Measurements from ENCODE around the gene SEZ6L. TPM values are rescaled to one million over a fixed set of nuclear protein-coding genes. Genes with fewer than 3 reads are reported as not detected.

SEZ6L gene
- polyA plus RNA-seq, 1 donor from 2014 or later, result not detected

DNA sequence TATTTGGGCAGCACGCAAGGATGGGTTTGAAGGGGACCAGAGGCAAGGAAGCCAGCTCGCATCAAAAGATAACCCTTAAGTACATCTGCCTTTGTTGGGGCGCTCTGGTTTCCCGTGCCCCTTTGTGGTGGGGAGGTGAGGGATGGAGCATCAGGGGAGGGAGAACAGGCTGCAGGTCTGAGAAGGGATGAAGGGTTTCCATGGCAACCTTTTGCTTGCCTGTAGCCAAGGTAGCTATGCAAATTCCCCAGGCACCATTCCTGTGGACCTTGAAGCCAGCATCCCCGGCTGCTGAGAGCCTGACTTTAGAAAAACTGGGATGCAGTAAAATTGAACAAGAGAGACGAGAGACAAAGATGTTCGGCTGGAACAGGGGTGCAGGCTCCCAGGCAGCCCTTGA lies 75.7 kb downstream of the SEZ6L start:
- no peak overlapping the region for H3K4me3 Mint-ChIP-seq
- H3K27me3 Mint-ChIP-seq, result peaks cover 5% of the 10 kb centered on the region
- H3K27ac Mint-ChIP-seq, result no peak overlapping the region
- no peaks in the 10 kb centered on the region for H3K4me1 Mint-ChIP-seq
- no peaks in the 10 kb centered on the region for H3K36me3 Mint-ChIP-seq
- peaks cover 2 to 12% (median 6%) of the 10 kb centered on the region in 3 donors for H3K9me3 Mint-ChIP-seq

DNA sequence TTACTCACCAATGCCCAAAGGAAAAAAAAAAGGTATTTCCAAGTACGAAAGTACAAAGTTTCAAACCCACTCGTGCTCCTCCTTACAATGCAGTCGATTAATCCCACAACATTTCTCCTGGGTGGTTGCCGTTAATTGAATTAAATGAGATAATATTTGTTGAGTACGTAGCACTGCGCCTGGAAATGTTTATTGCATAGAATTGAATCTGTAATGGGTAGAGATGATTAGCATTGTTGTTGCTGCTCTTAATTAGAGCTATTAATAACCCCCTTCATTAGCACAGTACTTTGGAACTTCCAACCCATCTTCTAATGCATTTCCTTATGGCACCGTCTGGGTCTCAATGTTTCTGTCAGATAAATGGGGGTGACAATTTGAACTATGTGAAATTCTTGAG lies 77.3 kb downstream of the SEZ6L start:
- Mint-ChIP-seq H3K9me3 (peaks cover 2 to 14% (median 13%) of the 10 kb centered on the region in 3 donors), H3K27me3 (peaks cover 5% of the 10 kb centered on the region), H3K4me1 (no peaks in the 10 kb centered on the region), H3K36me3 (no peaks in the 10 kb centered on the region), H3K4me3 (no peak overlapping the region), H3K27ac (no peak overlapping the region)

DNA sequence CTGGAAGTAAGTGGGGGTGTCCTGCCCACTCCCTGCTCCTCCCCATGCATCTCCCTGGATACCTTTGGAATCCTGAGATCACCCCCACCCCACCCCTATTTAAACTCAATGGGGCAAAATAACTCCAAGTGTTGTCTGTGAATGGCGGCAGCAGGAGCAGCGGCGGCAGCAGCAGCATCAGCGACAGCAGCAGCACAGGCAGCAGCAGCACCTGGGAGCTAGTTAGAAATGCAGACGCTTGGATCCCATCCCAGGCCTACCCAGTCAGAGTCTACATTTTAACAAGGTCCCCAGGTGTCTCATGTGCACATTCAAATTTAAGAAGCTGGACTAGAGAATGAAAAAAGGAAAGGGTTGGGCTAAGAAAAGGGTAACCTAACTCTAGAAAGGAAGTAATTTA lies 82.6 kb downstream of the SEZ6L start:
- Mint-ChIP-seq H3K9me3 (peaks cover 5 to 12% (median 8%) of the 10 kb centered on the region in 3 donors), H3K4me1 (no peaks in the 10 kb centered on the region), H3K4me3 (no peak overlapping the region), H3K27me3 (peaks cover 5% of the 10 kb centered on the region), H3K27ac (no peak overlapping the region), H3K36me3 (no peaks in the 10 kb centered on the region)

DNA sequence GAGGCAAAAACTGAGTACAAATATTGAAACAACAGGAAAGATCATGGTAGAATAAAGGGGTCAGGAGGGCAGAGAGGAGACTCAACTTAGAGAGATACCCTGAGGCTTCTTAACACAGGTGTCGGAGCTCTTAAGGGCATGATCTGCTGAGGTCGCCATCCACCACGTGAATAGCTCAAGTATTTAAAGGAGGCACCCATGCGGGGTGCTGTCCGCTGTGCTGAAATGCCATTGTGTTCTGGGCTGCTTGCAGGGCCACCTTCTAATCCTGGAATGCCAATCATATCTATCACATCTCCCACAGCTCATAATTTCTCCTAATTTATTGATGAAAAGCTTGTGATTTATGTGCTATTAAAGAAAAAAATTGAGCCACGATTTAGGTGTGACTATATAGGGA lies 90.2 kb downstream of the SEZ6L start:
- Mint-ChIP-seq H3K27ac (no peak overlapping the region), H3K36me3 (no peaks in the 10 kb centered on the region), H3K4me1 (no peaks in the 10 kb centered on the region), H3K9me3 (peaks cover 0 to 7% (median 4%) of the 10 kb centered on the region in 3 donors), H3K27me3 (no peaks in the 10 kb centered on the region), H3K4me3 (no peak overlapping the region)

DNA sequence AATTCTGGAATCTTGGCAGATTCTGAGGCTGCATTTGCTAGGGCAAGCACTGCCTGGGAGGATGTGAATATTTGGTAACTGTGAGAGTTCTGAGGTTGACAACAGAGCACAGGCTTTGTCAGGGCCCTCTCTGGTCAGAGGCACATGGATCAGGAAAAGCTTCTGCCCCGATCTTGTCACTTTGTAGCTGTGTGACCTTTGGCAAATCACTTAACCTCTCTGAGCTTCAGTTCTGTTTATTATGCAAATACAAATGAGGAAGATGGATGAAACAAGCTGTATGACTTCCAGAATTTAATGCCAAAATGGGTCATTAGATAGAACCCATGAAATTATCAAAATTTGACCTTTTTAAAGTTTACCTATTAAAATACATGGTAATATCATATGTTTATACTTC lies 94.9 kb downstream of the SEZ6L start:
- Mint-ChIP-seq H3K4me3 (no peak overlapping the region), H3K27me3 (no peaks in the 10 kb centered on the region), H3K9me3 (peaks cover 0 to 7% (median 4%) of the 10 kb centered on the region in 3 donors), H3K27ac (no peak overlapping the region), H3K4me1 (no peaks in the 10 kb centered on the region), H3K36me3 (no peaks in the 10 kb centered on the region)

DNA sequence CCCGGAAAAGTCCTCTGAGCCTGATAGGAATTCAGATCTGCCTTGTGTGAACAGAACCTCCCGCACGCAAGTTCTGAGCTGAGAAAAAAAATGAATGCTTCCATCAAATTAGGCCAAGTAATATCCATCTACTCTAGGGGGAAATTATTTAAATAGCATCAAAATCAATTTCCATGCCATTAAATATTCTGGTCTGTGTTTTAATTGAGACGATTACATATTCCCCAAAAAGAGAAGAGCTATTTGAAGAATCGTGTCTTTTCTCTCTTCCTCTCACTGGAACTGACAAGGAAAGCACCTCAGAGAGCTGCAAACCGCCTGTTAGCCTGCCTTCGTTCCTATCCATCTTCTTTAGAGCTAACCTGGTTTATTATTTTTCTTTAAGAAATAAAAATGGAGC lies 96.0 kb downstream of the SEZ6L start:
- no peaks in the 10 kb centered on the region for H3K4me1 Mint-ChIP-seq
- H3K27me3 Mint-ChIP-seq, result no peaks in the 10 kb centered on the region
- peaks cover 0 to 5% (median 2%) of the 10 kb centered on the region in 3 donors for H3K9me3 Mint-ChIP-seq
- H3K36me3 Mint-ChIP-seq, result no peaks in the 10 kb centered on the region
- no peak overlapping the region for H3K27ac Mint-ChIP-seq
- H3K4me3 Mint-ChIP-seq, result no peak overlapping the region

DNA sequence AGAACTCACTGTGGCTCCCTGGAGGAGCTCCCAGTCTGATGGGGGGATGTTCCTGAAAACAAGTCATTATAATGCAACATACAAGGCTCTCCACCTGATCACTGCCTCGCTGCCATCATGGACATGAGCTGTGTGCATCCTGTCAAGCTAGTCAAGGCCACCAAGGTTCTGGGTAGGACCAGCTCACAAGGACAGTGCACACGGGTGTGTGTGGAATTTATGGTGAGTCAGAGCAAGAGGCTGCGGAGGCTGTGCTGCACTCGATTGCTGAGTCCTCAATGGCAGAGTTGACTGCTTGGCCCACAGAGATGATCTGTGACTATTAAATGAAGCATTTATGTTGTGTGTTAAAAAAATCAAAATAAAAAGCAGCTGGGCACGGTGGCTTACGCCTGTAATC lies 96.6 kb downstream of the SEZ6L start:
- H3K27me3 Mint-ChIP-seq, result no peaks in the 10 kb centered on the region
- H3K36me3 Mint-ChIP-seq, result no peaks in the 10 kb centered on the region
- H3K4me3 Mint-ChIP-seq, result no peak overlapping the region
- no peak overlapping the region for H3K27ac Mint-ChIP-seq
- peaks cover 0 to 2% (median 0%) of the 10 kb centered on the region in 3 donors for H3K9me3 Mint-ChIP-seq
- no peaks in the 10 kb centered on the region for H3K4me1 Mint-ChIP-seq

DNA sequence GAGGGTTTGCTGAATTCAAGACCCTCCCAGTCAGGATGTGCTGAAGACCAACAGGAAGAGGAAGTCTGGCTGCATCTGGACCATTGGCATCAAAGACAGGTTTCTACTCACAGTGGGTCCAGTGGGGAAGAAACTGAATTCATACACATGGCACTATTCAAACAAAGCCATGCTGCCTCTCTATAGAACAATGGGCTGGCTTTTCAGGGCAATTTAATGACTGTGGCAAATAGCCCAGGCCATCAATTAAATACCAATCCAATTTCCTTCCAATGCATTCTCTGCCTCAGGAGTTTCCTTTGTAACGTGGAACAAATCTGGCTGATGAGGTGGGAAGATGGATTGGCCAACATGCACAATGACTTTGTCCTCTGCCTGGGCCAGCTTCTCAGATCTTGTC lies 98.6 kb downstream of the SEZ6L start:
- Mint-ChIP-seq H3K27ac (no peak overlapping the region), H3K36me3 (no peaks in the 10 kb centered on the region), H3K27me3 (peaks cover 4% of the 10 kb centered on the region), H3K4me1 (no peaks in the 10 kb centered on the region), H3K9me3 (no peaks in the 10 kb centered on the region), H3K4me3 (no peak overlapping the region)

DNA sequence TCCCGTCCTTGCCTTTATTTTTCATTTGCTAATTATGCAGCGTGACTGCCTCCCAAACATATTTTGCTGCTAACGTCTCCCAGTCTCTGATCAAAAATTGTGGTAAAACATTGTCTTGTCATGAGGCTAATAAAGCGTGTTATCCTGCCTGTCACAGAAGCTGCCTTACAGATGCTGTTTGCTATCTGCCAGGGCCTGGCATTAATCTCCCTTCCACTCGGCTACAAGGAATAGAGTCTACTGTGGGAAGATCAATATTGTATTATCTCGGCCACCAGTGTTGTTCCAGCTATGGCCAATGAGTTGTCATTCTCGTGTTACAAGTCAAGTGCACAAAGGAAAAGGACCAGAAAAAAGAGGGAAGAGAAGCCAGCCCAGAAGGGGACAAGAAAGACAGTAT lies 100.3 kb downstream of the SEZ6L start:
- Mint-ChIP-seq H3K4me1 (no peaks in the 10 kb centered on the region), H3K27me3 (peaks cover 4% of the 10 kb centered on the region), H3K9me3 (no peaks in the 10 kb centered on the region), H3K27ac (no peak overlapping the region), H3K4me3 (no peak overlapping the region), H3K36me3 (no peaks in the 10 kb centered on the region)

DNA sequence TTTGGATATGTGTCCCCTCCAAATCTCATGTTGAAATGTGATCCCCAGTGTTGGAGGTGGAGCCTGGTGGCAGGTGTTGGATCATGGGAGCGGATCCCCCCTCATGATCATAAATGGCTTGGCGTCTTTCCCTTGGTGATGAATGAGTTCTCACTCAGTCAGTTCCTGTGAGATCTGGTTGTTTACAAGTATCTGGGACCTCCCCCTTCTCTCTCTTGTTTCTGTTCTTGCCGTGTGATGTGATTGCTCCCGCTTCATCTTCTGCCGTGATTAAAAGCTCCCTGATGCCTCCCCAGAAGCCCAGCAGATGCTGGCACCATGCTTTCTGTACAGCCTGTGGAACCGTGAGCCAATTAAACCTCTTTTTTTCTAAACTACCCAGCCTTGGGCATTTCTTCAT lies 102.2 kb downstream of the SEZ6L start:
- Mint-ChIP-seq H3K27ac (no peak overlapping the region), H3K4me1 (no peaks in the 10 kb centered on the region), H3K9me3 (no peaks in the 10 kb centered on the region), H3K36me3 (no peaks in the 10 kb centered on the region), H3K27me3 (peaks cover 5% of the 10 kb centered on the region), H3K4me3 (no peak overlapping the region)

DNA sequence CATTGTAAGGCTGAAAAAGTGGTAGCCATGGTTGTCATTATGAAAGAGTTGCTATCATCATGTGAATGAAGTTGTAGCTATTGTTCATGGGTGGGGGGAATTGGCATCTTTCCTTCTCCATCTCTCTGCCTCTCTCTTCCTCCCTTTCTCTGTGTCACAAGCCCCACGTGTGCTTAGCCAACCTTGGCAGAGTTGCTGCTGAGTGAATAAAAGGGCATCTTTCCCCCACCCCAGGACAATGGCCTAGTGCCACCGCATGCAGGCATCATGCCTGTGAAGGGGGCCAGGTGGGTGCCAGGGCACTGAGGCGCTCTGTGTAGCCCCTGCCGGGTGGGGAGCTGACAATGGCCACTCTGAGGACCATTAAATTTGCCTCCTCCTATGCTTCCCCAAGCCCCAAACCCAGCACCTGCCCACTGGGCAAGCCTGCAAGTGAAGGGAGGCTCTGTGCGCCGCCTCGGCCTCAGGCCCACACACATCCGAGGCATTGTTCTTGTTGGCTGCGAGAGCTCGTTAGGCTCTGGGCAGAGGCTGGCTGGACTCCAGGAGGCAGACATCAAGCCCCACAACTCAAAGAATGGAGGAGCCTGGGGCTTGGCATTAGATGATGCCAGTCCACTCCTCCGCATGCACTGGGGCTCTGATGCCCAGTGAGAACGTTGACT lies 103.9 kb downstream of the SEZ6L start:
- peaks cover 2% of the 10 kb centered on the region for H3K36me3 Mint-ChIP-seq
- no peak overlapping the region for H3K27ac Mint-ChIP-seq
- no peak overlapping the region for H3K4me3 Mint-ChIP-seq
- peaks cover 5% of the 10 kb centered on the region for H3K27me3 Mint-ChIP-seq
- H3K4me1 Mint-ChIP-seq, result no peaks in the 10 kb centered on the region
- no peaks in the 10 kb centered on the region for H3K9me3 Mint-ChIP-seq

DNA sequence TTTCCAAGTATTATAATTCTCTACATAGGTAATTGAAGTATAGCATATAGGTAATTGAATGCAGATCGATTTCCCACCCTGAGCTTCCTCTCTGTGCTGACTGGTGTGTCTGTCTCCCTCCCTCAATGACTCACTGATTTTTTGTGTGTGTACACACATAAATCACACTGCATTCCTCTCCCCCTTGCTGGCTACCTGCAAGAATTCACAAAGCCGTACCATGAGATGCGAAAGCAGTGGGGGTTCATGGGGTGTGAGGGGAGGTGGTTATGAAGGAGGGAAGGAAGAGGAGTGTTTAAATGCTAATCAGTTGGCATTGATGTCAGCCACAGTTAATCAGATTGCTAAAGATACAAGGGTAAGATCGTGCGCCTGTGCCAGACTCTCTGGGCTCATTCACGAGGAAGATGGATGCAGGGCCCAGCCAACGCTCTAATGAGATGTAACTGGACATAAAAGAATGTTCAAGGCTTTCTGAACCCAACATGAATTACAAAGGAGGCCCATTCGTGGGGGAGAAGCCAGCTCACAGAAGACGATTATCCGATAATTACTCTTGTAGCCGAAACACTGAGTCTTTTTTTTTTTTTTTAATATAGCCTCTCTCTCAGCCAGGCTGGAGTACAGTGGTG lies 107.4 kb downstream of the SEZ6L start:
- Mint-ChIP-seq H3K27ac (no peak overlapping the region), H3K9me3 (no peaks in the 10 kb centered on the region), H3K4me1 (peaks cover 0 to 2% (median 0%) of the 10 kb centered on the region in 3 donors), H3K4me3 (no peak overlapping the region), H3K27me3 (peaks cover 7% of the 10 kb centered on the region), H3K36me3 (peaks cover 2% of the 10 kb centered on the region)

DNA sequence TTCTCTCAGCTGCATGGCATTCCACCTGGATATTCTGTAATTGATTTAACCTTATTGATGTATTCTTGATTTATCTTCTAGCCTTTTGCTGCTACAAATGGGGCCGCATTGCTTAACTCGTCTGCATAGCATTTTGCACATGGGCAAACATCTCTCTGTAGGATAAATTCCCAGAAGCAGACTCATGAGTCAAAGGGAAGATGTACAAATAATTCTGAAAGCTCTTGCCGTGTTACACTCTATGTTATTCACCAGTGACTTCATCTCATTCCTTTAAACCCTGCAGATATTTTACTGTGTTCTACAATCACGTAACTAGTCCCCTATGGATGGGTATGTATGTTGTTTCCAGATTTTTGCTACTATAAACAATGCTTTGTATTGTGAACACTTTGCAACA lies 112.7 kb downstream of the SEZ6L start:
- Mint-ChIP-seq H3K27ac (no peak overlapping the region), H3K36me3 (peaks cover 2% of the 10 kb centered on the region), H3K27me3 (peaks cover 9% of the 10 kb centered on the region), H3K9me3 (peaks cover 0 to 5% (median 5%) of the 10 kb centered on the region in 3 donors), H3K4me3 (no peak overlapping the region), H3K4me1 (peaks cover 0 to 2% (median 0%) of the 10 kb centered on the region in 3 donors)

DNA sequence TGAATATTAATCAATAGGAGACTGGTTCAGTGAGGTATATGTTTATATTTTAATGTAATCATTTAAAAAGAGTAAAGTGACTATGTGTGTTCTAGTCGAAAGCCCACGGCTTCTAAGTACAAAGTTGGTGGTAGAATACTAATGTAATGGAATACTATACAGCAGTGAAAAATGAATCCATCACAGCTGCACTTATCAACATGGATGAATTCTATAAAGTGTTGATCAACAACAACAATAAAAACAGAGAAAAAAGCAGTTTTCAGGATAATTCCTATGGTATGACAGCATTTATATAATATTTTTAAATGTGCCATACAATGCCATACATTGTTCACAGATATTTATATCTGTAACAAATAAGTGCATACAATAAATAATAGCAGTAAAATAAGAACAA lies 114.1 kb downstream of the SEZ6L start:
- peaks cover 0 to 3% (median 2%) of the 10 kb centered on the region in 3 donors for H3K4me1 Mint-ChIP-seq
- H3K4me3 Mint-ChIP-seq, result no peak overlapping the region
- peaks cover 9% of the 10 kb centered on the region for H3K27me3 Mint-ChIP-seq

DNA sequence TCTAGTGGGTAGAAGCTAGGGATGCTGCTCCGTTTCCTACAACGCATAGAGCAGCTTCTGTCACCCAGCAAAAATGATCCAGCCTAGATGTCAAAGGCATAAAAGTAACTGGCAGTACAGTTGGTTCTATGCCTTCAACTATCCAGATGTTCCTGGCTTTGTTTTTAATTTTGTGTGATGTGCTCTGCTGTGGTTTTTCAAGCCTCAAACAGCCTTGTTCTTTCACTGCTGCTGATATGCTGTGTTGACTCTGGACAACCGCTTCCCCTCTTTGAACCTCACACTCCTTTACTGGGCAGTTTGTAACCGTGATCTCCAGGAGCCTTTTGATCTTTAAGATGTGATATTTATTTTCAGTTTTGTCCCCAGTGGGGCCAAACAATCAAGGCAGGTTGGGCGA lies 116.4 kb downstream of the SEZ6L start:
- H3K36me3 Mint-ChIP-seq, result no peaks in the 10 kb centered on the region
- peaks cover 10% of the 10 kb centered on the region for H3K27me3 Mint-ChIP-seq
- H3K27ac Mint-ChIP-seq, result no peak overlapping the region
- peaks cover 0 to 5% (median 5%) of the 10 kb centered on the region in 3 donors for H3K9me3 Mint-ChIP-seq
- H3K4me1 Mint-ChIP-seq, result peaks cover 0 to 3% (median under 1%) of the 10 kb centered on the region in 3 donors
- H3K4me3 Mint-ChIP-seq, result no peak overlapping the region

More for the DNA sequence above, 114.1 kb downstream of the SEZ6L start:
- Mint-ChIP-seq H3K9me3 (peaks cover 0 to 5% (median 5%) of the 10 kb centered on the region in 3 donors), H3K27ac (no peak overlapping the region), H3K36me3 (no peaks in the 10 kb centered on the region)

Measured in IgD-negative memory B cell (primary cell).